Body of pancreas (tissue), 4 donors: ENCODE measurements around the gene RECK. TPM values are rescaled to one million over a fixed set of nuclear protein-coding genes. Genes with fewer than 3 reads are reported as not detected.
A peak's percentile ranks its signal among the peaks of the same experiment; 100 is the strongest.

Experiments
- ATAC-seq: fragments of 150-250 bp; one replicate; pipeline ENCODE4 v1.9.1; 2016
- DNase-seq, 4 donors: peaks; one replicate each; pipeline ENCODE4 v3.0.0-alpha.2; 2019
- H3K27ac ChIP-seq, 4 donors: fragments of 200-600 bp; sonication (generic); 1 replicate in 3 of 4; 2 replicates in 1 of 4; pipeline versions ENCODE4 v1.5.1 to v1.6.1; 2016 to 2019; ENCODE audit warnings: mild to moderate bottlenecking in 1 of 4, mixed read lengths in 1 of 4, moderate library complexity in 1 of 4
- H3K27me3 ChIP-seq, 2 donors: fragments of 200-600 bp; sonication (generic); one replicate each; pipeline ENCODE4 v1.6.0; 2016; ENCODE audit warnings: mild to moderate bottlenecking in 1 of 2
- H3K36me3 ChIP-seq, 2 donors: fragments of 200-600 bp; sonication (generic); replicated peaks in 1 of 2; 2 replicates each; pipeline ENCODE4 v1.5.1; 2016; ENCODE audit warnings: low read depth in 2 of 2; ENCODE audit not compliant: insufficient read depth in 1 of 2
- H3K4me1 ChIP-seq: fragments of 200-600 bp; sonication (generic); one replicate; pipeline ENCODE4 v1.6.0; 2016
- H3K4me3 ChIP-seq, 2 donors: fragments of 200-600 bp; sonication (generic); 1 replicate in 1 of 2; 2 replicates in 1 of 2; pipeline ENCODE4 v1.5.1; 2016 to 2019
- H3K9me3 ChIP-seq, 3 donors: fragments of 200-600 bp; sonication (generic); 1 replicate in 2 of 3; 2 replicates in 1 of 3; pipeline ENCODE4 v1.5.1; 2016
- CTCF ChIP-seq, 7 experiments: fragments of 450-650 bp in 4 of 7; fragments of 200-600 bp in 3 of 7; sonication (generic) in 3 of 7; IDR thresholded peaks; one replicate each; pipeline ENCODE4 v1.5.1; 2016 to 2019; ENCODE audit warnings: antibody characterized with exemption in 7 of 7
- POLR2A ChIP-seq, 3 donors: fragments of 450-650 bp; IDR thresholded peaks; one replicate each; pipeline ENCODE4 v1.6.1; 2016; ENCODE audit warnings: antibody characterized with exemption in 3 of 3, mild to moderate bottlenecking in 2 of 3
- WGBS, 2 donors: methylation state at CpG; one replicate each; pipeline ENCODE4 v1.1.5; 2017; 5-methylcytosine and 5-hydroxymethylcytosine counted together
- intact Hi-C: fragments of 100-400 bp; cut with DNase I; formaldehyde crosslinking; loops from one replicate; pipeline ENCODE4 v1.15.1; 2023
- total RNA-seq, 2 donors: library from RNA; depleted of rRNA; stranded (reverse); fragments of >200 nt; gene quantifications; one replicate each; pipeline ENCODE4 v1.1.0, GENCODE V29; 2016

Gene RECK
- total RNA-seq, 2 donors from 2014 or later, result 2.6 to 7.0 TPM

- DNase-seq (no peak), ATAC-seq (no peak)
- H3K9me3 ChIP-seq, result no peaks in the 10 kb centered on the region
- H3K4me1 ChIP-seq, result peaks cover 14% of the 10 kb centered on the region
- intact Hi-C loops, result no loop called here
- no peaks in the 10 kb centered on the region for H3K36me3 ChIP-seq
- WGBS, 2 donors, result 45 to 49% methylated on average over 20 of the region's 20 CpGs
- TF ChIP-seq POLR2A (IDR thresholded peaks at IDR 0.05) (no peak), CTCF (IDR thresholded peaks at IDR 0.05) (no peak)
- no peaks in the 10 kb centered on the region for H3K27me3 ChIP-seq
- peak overlapping the region in 2 of 4 donors; percentile 41 to 51 for H3K27ac ChIP-seq
- peak overlapping the region; percentile 23 to 82 for H3K4me3 ChIP-seq
These were observed 397 bp upstream of the RECK start for GRCh38 chr9:36036253-36036779.

GRCh38 chr9:36037549-36038122 lies 923 bp downstream of the RECK start:
- no peak for TF ChIP-seq POLR2A (IDR thresholded peaks at IDR 0.05)
- no peak for TF ChIP-seq CTCF (IDR thresholded peaks at IDR 0.05)
- no peak for DNase-seq
- 19 to 34% methylated on average over 14 to 18 of the region's 18 CpGs for WGBS, 2 donors
- intact Hi-C loops, result no loop called here
- Histone ChIP-seq H3K4me1 (peaks cover 14% of the 10 kb centered on the region), H3K4me3 (peak overlapping the region; percentile 23 to 82), H3K9me3 (no peaks in the 10 kb centered on the region), H3K36me3 (no peaks in the 10 kb centered on the region), H3K27me3 (no peaks in the 10 kb centered on the region), H3K27ac (peak overlapping the region in 3 of 4 donors; percentile 19 to 51 (median 41))
- peak; percentile 15 for ATAC-seq

GRCh38 chr9:36039121-36039520 lies 2.4 kb downstream of the RECK start:
- ATAC-seq, result no peak
- Histone ChIP-seq H3K4me1 (peaks cover 14% of the 10 kb centered on the region), H3K4me3 (no peak overlapping the region), H3K27ac (no peak overlapping the region), H3K9me3 (no peaks in the 10 kb centered on the region), H3K36me3 (no peaks in the 10 kb centered on the region), H3K27me3 (no peaks in the 10 kb centered on the region)
- TF ChIP-seq CTCF (IDR thresholded peaks at IDR 0.05) (no peak), POLR2A (IDR thresholded peaks at IDR 0.05) (no peak)
- WGBS, 2 donors, result 89 to 100% methylated on average over 1 of the region's 1 CpG
- intact Hi-C loops, result no loop called here
- DNase-seq, result no peak

GRCh38 chr9:36039696-36040095 lies 3.0 kb downstream of the RECK start:
- H3K27me3 ChIP-seq, result no peaks in the 10 kb centered on the region
- intact Hi-C loops, result no loop called here
- DNase-seq (no peak), ATAC-seq (no peak)
- no peak overlapping the region for H3K27ac ChIP-seq
- H3K4me1 ChIP-seq, result peaks cover 14% of the 10 kb centered on the region
- H3K36me3 ChIP-seq, result no peaks in the 10 kb centered on the region
- WGBS, 2 donors, result 83 to 85% methylated on average over 1 of the region's 1 CpG
- no peak for TF ChIP-seq POLR2A (IDR thresholded peaks at IDR 0.05)
- H3K9me3 ChIP-seq, result no peaks in the 10 kb centered on the region
- no peak overlapping the region for H3K4me3 ChIP-seq

- TF ChIP-seq POLR2A (IDR thresholded peaks at IDR 0.05) (no peak), CTCF (IDR thresholded peaks at IDR 0.05) (no peak)
- no peaks in the 10 kb centered on the region for H3K36me3 ChIP-seq
- peaks cover 14% of the 10 kb centered on the region for H3K4me1 ChIP-seq
- no peak overlapping the region for H3K4me3 ChIP-seq
- DNase-seq, result no peak
- H3K27me3 ChIP-seq, result no peaks in the 10 kb centered on the region
- no peak for ATAC-seq
- 68 to 78% methylated on average over 1 of the region's 1 CpG for WGBS, 2 donors
- no peaks in the 10 kb centered on the region for H3K9me3 ChIP-seq
- intact Hi-C loops, result no loop called here
- H3K27ac ChIP-seq, result no peak overlapping the region
These were observed 3.7 kb downstream of the RECK start for GRCh38 chr9:36040271-36040925.
